Activated naive CD4-positive, alpha-beta T cell treated with anti-CD3 and anti-CD28 coated beads, Interleukin-2, amount 10 ng/mL, durations not matched to agents 7 days and 5 days (primary cell): ENCODE data around the gene CRABP1.

Source experiments
- CTCF ChIA-PET: fragments of 350-600 bp; sonication (Branson Sonifier 250); formaldehyde crosslinking; loops from one replicate; lab custom pipeline; 2021; ENCODE audit warnings: antibody characterized with exemption; lab: Charles Lee
- DNase-seq: peaks from one replicate; pipeline ENCODE4 v3.0.0-alpha.2; 2020
- H3K27ac Mint-ChIP-seq: one replicate; pipeline ENCODE4 v1.8.0; 2021; ENCODE audit warnings: mild to moderate bottlenecking, moderate library complexity, mixed read lengths
- H3K27me3 Mint-ChIP-seq: one replicate; pipeline ENCODE4 v1.8.0; 2021; ENCODE audit warnings: mild to moderate bottlenecking, mixed read lengths
- H3K36me3 Mint-ChIP-seq: one replicate; pipeline ENCODE4 v1.8.0; 2021; ENCODE audit warnings: mixed read lengths
- H3K4me1 Mint-ChIP-seq: one replicate; pipeline ENCODE4 v1.8.0; 2021; ENCODE audit warnings: mixed read lengths
- H3K4me3 Mint-ChIP-seq: one replicate; pipeline ENCODE4 v1.8.0; 2021; ENCODE audit warnings: mild to moderate bottlenecking, moderate library complexity, mixed read lengths
- H3K9me3 Mint-ChIP-seq: one replicate; pipeline ENCODE4 v1.8.0; 2021; ENCODE audit warnings: mixed read lengths

The CRABP1 gene

DNA sequence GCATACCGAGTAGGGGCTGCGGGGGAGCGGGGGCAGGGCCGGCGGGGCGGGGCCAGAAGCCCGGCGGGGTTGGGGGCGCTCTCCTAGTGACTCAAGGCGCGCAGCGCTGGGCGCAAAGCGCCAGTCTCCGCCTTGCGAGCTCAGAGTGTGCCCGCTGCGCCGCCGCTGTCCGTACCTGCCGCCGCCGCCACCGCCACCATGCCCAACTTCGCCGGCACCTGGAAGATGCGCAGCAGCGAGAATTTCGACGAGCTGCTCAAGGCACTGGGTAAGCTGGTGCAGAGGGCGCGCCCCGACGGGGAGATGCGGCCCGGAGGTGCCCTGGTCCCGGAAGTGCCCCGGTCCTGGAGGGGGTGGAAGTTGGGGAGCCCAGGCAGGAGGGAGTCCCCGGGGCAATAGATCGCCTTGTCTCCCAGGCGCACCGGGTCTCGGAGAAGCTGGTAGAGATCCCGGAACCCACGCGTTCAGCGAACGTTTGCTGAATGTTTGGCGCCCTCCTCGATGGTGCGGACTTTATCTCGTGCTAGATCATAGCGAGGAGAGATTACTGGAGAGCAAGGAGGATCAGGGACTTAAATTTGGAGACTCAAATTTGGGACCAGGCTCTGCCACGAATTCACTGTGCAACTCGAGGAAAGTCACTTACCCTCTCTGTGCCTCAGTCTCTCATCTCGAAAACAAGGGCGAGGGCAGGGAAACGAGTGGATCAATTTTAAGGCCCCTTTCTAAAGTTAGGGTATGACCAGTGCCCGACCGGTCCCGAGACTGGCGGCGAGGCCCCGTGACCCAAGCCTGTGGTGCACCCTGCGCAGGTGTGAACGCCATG, at the start of gene CRABP1:
Gene CRABP1 (plus strand): TSS at position 123 of the 826 bp plus-strand sequence. CDS start 76 bp downstream, at position 199.
- CTCF ChIA-PET: no interaction called here
- Mint-ChIP-seq H3K9me3 (no peaks in the 10 kb centered on the region), H3K4me3 (no peak within 1 kb of the TSS), H3K27me3 (peaks cover 75% of the 10 kb centered on the region), H3K27ac (no peak within 1 kb of the TSS), H3K36me3 (no peaks in the 10 kb centered on the region), H3K4me1 (no peaks in the 10 kb centered on the region)
- no peak for DNase-seq

DNA sequence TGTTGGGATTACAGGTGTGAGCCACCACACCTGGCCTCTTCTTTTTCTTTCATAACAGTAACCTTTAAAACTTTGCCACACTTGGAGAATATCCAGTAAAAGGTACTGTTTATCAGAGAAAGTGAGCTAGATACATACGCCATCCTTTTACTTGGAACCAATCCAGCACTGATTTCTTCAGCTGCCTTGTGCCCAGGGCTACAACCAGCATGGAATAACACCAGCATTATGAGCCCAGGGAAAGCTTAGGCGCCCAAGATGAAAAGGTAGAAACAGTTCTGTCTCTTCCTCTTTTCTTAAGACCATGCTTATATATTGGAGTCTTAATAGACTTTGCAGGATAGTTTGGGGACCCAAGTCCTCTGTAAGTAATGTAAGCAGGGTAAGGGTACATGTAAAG, 49.1 kb upstream of the CRABP1 start:
- CTCF ChIA-PET: no interaction called here
- peaks cover 20% of the 10 kb centered on the region for H3K36me3 Mint-ChIP-seq

DNA sequence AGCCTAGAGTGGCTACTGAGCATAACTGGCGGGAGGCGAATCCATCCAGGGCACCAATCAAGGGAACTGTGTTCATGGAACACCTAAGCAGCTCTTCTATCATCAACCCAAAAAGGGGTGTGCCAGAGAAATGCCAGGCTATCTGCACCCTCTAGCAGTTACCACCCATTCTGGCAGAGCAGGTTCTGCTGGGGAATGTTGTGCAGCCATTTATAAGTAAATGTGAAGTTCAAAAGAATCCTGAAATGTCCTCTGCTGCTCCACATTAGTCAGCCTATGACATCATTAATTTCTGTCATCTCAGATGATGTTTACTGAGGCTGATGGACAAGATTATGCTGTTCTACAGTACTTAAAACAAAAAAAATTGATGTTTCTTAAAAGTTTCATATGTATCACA, 48.5 kb upstream of the CRABP1 start:
- DNase-seq: no peak
- CTCF ChIA-PET: no interaction called here
- Mint-ChIP-seq H3K9me3 (no peaks in the 10 kb centered on the region), H3K4me3 (no peak overlapping the region), H3K36me3 (peaks cover 13% of the 10 kb centered on the region), H3K27ac (no peak overlapping the region), H3K27me3 (no peaks in the 10 kb centered on the region), H3K4me1 (peaks cover under 1% of the 10 kb centered on the region)

More for the DNA sequence above, 49.1 kb upstream of the CRABP1 start:
- H3K27me3 Mint-ChIP-seq: no peaks in the 10 kb centered on the region
- no peak for DNase-seq
- H3K9me3 Mint-ChIP-seq: no peaks in the 10 kb centered on the region
- H3K4me3 Mint-ChIP-seq: no peak overlapping the region
- H3K27ac Mint-ChIP-seq: no peak overlapping the region
- no peaks in the 10 kb centered on the region for H3K4me1 Mint-ChIP-seq

DNA sequence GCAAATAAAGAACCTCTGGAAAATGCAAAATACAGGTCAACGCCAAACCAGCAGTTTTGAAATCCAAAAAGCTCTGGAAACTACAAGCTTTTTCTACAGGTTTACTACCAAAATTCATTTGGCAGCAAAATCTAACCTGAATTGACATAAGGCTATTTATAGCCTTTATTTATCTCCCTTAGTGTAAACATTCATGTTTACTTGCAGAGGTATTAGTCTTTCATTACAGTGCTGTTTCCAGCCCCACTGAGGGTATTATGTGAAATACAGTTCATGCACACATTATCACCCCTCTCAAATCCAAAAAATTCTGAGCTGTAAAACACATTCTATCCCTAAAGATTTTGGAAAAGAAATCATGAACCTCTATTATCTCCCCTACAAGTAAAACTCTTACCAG, 47.9 kb upstream of the CRABP1 start:
- H3K4me1 Mint-ChIP-seq: peaks cover 5% of the 10 kb centered on the region
- DNase-seq: no peak
- H3K9me3 Mint-ChIP-seq: no peaks in the 10 kb centered on the region
- H3K4me3 Mint-ChIP-seq: no peak overlapping the region
- H3K27ac Mint-ChIP-seq: no peak overlapping the region
- CTCF ChIA-PET: interaction anchor here (0.6 kb wide), 1 partner anchor 326 kb away, joined by 3 read pairs; no protein-coding TSS in a partner anchor
- peaks cover 13% of the 10 kb centered on the region for H3K36me3 Mint-ChIP-seq
- no peaks in the 10 kb centered on the region for H3K27me3 Mint-ChIP-seq

DNA sequence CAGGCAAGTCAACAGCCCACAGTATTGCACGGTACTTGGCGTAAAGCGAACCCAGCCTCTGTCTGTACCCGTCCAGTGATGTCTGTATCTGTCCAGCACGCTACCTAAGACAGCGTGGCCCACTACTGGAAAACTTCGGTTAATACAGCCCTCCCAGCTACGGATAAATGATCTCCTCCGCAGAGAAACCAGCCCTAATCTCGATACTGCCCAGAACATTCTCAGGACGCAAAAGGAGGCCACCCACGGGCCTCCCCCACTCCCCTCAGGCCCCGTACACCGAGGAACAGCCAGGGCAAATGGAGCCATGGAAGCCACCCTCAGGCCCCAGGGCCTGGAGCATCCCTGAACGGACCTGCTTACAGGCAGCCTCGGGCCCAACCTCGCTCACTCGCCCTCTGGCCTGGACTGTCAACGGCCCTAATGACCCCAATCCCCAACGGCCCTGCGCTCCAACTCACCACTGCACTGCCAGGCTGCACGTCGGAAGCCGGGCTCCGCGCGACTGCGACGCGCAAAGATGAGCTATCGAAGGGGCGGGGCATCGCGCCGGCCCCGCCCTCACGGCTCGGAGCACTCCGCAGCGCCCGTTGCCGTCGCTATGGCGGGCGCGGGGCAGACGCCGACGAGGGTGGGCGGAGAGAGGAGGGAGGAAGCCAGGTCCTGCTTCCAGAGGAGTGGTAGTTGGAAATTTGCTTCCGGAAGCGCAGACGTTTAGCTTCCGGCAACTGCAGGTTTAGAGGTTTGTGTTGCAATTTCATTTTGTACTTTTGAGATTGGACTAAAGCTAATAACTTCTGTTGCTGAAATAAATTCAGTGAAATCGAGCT, 40.8 kb upstream of the CRABP1 start, which contains the start of gene SKIC8:
Gene SKIC8 (minus strand): TSS at position 509 of the 830 bp plus-strand sequence. CDS start 3,923 bp downstream, outside the sequence.
- Mint-ChIP-seq H3K27me3 (peaks cover 20% of the 10 kb centered on the region), H3K4me1 (peaks cover 35% of the 10 kb centered on the region), H3K4me3 (peak within 1 kb of the TSS; percentile 95), H3K9me3 (no peaks in the 10 kb centered on the region), H3K27ac (peak within 1 kb of the TSS; percentile 92), H3K36me3 (peaks cover 7% of the 10 kb centered on the region)
- DNase-seq: peak; percentile 94
- CTCF ChIA-PET: interaction anchor here (0.9 to 1.6 kb wide), 4 partner anchors 9 to 441 kb away, joined by 3 to 4 read pairs (median 3); no protein-coding TSS in a partner anchor

DNA sequence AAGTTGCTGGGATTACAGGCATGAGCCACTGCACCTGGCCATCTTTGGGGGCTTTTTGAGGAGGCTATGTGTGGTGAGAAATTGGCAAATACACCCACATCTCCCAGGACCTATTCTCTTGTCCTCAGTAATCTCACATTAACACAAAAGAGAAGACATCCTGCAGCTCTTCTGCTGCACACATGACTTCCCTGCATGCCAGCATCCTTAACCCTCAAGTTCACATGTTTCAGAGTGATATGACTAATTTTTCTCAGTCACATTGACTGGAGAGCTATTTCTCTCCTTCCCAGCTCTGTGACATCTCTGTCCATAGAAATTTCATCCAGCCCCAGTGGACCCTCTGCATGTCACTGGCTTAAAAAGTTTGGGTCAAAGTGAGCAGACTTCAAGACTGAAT, 38.8 kb upstream of the CRABP1 start:
- Mint-ChIP-seq H3K9me3 (no peaks in the 10 kb centered on the region), H3K27me3 (peaks cover 27% of the 10 kb centered on the region), H3K36me3 (peaks cover 4% of the 10 kb centered on the region), H3K4me3 (peak overlapping the region; percentile 1), H3K27ac (no peak overlapping the region), H3K4me1 (peaks cover 35% of the 10 kb centered on the region)
- CTCF ChIA-PET: interaction anchor here (0.8 to 1.1 kb wide), 3 partner anchors 11 to 188 kb away, joined by 3 to 4 read pairs (median 3); no protein-coding TSS in a partner anchor
- no peak for DNase-seq

DNA sequence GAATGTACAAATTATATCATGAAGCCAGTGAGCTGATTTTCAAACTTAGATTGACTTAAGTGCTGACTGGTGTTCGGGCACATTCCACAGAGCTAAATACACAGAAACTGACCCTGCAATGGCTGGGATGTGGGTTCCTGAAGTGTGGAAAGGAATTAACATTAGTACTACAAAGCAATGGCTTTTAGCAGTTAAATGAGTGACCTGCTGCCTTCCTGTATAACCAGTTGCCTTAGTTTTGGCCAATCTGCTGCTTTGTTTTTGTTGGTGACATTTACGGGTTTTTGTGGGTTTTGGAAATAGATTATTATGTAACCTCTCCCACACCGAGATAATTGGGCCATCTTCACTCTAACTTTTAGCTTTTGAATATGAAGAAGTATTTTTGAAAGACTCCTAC, 38.3 kb upstream of the CRABP1 start:
- CTCF ChIA-PET: interaction anchor here (0.9 to 1.1 kb wide), 2 partner anchors 10 to 121 kb away, joined by 3 to 4 read pairs; no protein-coding TSS in a partner anchor
- peak overlapping the region; percentile 1 for H3K4me3 Mint-ChIP-seq
- H3K27me3 Mint-ChIP-seq: peaks cover 32% of the 10 kb centered on the region
- no peaks in the 10 kb centered on the region for H3K9me3 Mint-ChIP-seq
- H3K36me3 Mint-ChIP-seq: peaks cover 4% of the 10 kb centered on the region
- no peak for DNase-seq
- peaks cover 34% of the 10 kb centered on the region for H3K4me1 Mint-ChIP-seq
- no peak overlapping the region for H3K27ac Mint-ChIP-seq

DNA sequence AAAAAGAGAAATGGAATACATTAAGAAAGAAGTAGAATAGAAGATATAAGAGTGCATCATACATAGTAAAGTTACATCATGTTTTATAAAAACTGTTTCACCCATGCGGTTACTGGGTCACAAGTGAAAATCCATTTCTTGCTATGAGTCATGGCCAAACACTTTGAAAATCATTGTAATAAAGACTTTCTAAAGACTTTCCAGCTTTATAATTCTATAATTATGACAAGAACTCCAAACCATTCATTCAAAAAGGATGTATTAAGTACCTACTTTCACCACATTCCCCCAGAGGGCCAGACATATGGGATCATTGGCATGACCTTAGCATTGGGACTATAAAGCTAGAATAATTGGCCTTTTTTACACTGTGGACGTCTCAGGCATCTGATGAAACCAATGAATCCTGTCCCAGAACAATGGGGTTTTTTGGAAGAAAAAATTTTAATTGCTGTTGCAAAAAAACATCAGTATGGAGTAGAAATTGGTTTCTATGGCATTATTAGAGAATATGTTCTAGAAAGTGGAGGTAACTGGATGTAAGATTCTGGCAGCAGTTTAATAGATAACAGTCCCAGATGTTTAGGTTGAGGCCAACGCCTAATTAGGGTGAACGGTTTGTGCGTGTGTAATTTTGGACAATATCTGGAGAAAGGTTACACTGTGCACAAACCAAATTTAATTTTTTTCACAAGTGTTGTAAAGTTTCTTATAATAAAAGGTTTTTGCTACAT, 37.4 kb upstream of the CRABP1 start:
- Mint-ChIP-seq H3K4me3 (no peak overlapping the region), H3K27ac (no peak overlapping the region), H3K4me1 (peaks cover 25% of the 10 kb centered on the region), H3K36me3 (peaks cover 4% of the 10 kb centered on the region), H3K27me3 (peaks cover 37% of the 10 kb centered on the region), H3K9me3 (no peaks in the 10 kb centered on the region)
- no peak for DNase-seq
- CTCF ChIA-PET: no interaction called here

DNA sequence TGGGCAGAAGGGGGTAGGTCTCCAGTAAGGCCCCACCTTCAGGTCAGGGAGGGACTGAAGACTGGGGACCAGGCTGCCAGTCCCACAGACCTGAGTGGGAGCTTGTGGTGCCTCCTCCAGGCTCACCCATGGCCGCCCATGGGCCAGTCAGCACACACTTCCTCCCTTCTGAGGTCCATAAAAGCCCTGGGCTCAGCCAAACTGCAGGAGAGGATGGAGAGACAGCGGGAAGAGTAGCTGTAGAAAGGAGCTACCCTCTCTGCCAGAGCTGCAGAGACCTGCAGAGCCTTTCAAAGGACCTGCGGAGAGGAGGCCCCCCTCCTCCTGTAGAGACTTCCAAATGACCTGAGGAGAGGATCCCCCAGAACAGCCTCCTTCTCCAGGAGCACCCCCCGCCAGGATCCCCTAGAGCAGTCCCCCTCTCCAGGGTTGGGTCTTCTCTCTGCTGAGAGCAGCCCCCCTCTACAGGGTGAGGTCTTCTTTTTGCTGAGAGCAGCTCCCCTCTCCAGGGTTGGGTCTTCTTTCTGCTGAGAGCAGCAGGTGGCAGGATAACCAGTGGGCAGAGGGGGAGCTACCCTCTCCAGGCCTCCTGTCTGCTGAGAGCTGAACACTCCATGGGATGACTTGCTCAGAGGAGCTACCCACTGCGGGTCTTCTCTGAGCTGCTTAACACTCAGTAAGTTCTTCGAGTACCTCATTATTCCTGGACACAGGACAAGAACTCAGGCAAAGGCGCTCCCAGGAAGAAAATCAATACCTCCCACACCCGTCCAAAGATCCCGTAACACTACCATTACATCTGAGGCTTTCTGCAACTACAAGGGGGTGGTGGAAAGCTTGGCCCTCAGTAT, 35.7 kb upstream of the CRABP1 start:
- CTCF ChIA-PET: no interaction called here
- Mint-ChIP-seq H3K27ac (no peak overlapping the region), H3K4me3 (no peak overlapping the region), H3K9me3 (no peaks in the 10 kb centered on the region), H3K27me3 (peaks cover 49% of the 10 kb centered on the region), H3K4me1 (peaks cover 9% of the 10 kb centered on the region), H3K36me3 (no peaks in the 10 kb centered on the region)
- no peak for DNase-seq

DNA sequence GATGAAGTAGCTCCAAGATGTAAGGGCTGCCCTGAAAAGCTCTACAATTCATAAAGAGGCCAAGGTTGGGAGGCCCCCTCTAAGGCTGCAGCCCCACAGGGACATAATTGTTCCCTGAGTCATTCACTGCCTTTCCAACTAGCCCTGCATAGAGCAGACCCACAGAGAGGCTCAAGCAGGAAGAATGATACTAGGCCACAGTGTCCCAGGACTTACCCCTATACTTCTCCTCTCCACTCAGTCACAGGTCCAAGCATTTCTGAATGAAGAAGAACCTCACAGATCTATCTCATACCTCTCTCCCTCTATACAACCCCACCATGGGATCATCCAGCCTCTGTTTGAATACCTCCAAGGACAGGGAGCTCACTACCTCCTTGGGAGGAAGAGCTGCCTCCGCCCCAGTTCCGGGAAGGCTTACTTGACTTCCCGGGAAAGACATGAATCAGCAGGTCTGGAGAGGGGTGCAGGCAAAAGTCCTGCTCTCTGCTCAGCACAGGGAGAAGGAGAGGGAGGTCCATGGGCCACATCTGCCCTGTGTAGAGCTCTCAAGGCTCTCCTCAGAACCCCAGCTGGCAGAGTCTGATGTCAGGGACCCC, 33.9 kb upstream of the CRABP1 start:
- no peaks in the 10 kb centered on the region for H3K9me3 Mint-ChIP-seq
- no peaks in the 10 kb centered on the region for H3K36me3 Mint-ChIP-seq
- peaks cover 3% of the 10 kb centered on the region for H3K4me1 Mint-ChIP-seq
- CTCF ChIA-PET: no interaction called here
- no peak overlapping the region for H3K4me3 Mint-ChIP-seq
- H3K27me3 Mint-ChIP-seq: peaks cover 37% of the 10 kb centered on the region
- no peak for DNase-seq
- H3K27ac Mint-ChIP-seq: no peak overlapping the region

DNA sequence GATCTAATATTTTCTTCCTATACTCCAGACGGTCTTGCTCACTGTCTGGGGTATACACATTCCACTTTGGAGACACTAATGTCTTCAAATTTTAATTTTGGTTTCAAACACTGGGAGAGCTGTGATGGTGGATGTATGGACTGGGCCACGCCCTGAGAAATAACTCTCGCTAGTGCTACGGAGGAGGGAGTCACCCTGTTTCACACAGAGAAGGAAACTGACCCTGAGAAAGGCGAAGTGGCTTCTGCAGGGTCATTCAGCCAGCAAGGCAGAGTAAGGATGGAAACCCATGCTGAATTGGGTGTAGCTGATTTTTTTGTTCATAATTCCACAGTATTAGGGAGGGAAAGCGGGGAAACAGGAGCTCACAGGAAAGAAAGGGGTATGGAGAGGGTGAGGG, 32.2 kb upstream of the CRABP1 start:
- CTCF ChIA-PET: interaction anchor here (1.0 to 1.9 kb wide), 6 partner anchors 8 to 331 kb away, joined by 3 to 9 read pairs (median 5); partner anchors contain the start of gene SKIC8
- H3K9me3 Mint-ChIP-seq: no peaks in the 10 kb centered on the region
- H3K4me1 Mint-ChIP-seq: no peaks in the 10 kb centered on the region
- no peak overlapping the region for H3K4me3 Mint-ChIP-seq
- DNase-seq: no peak
- no peaks in the 10 kb centered on the region for H3K36me3 Mint-ChIP-seq
- no peak overlapping the region for H3K27ac Mint-ChIP-seq
- peaks cover 46% of the 10 kb centered on the region for H3K27me3 Mint-ChIP-seq

DNA sequence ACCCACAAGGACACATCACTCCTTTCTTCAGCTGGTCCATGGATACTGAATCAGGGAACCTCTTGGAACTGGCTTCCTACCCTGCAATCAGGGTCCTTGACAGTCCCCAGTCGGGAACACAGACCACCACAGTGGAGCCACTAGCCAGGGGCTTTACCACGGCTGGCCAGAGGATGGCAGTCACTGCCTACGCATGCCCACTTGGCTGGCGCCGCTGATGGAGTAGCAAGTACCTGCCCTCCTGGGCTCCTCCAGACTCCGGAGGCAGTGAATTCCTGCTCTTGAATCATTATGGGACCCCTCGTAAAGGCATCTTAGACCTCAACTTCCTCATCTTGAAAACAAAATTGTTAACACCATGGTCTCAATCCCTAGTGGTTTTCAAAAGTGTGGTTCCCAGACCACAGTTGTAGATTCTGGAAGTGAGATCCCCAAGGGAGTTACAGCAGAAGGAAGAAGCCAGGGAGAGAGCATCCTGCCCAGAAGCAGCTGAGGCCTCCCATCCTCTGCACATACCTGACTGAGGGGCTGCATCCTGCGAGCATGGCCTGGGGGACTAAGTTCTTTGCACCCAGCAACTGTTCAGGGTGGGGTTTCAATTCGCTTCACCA, 31.6 kb upstream of the CRABP1 start:
- peak; percentile 71 for DNase-seq

More for the DNA sequence above, 31.6 kb upstream of the CRABP1 start:
- H3K36me3 Mint-ChIP-seq: no peaks in the 10 kb centered on the region
- no peak overlapping the region for H3K27ac Mint-ChIP-seq
- no peaks in the 10 kb centered on the region for H3K9me3 Mint-ChIP-seq
- H3K4me1 Mint-ChIP-seq: no peaks in the 10 kb centered on the region
- CTCF ChIA-PET: interaction anchor here (0.9 to 1.9 kb wide), 8 partner anchors 9 to 401 kb away, joined by 3 to 13 read pairs (median 6); partner anchors contain the start of gene SKIC8
- peaks cover 51% of the 10 kb centered on the region for H3K27me3 Mint-ChIP-seq
- no peak overlapping the region for H3K4me3 Mint-ChIP-seq
